Activated CD8-positive, alpha-beta memory T cell treated with anti-CD3 and anti-CD28 coated beads for 36 hours (primary cell): ENCODE data around the gene SNAP29. TPM values are rescaled to one million over a fixed set of nuclear protein-coding genes. Genes with fewer than 3 reads are reported as not detected.
"Not testable (repeated sequence)": the region's sequence is repeated elsewhere in the genome, so short reads cannot be mapped to it uniquely, and the experiment has no call there.

ENCODE experiments used
- CTCF ChIA-PET: fragments of 350-600 bp; sonication (Branson Sonifier 250); formaldehyde crosslinking; loops from one replicate; lab custom pipeline; 2021; ENCODE audit warnings: antibody characterized with exemption; lab: Charles Lee
- POLR2A ChIA-PET: fragments of 350-600 bp; sonication (Branson Sonifier 250); formaldehyde crosslinking; loops from one replicate; lab custom pipeline; 2021; ENCODE audit warnings: antibody characterized with exemption; lab: Charles Lee
- total RNA-seq, 2 experiments: library from RNA; stranded (reverse); gene quantifications; one replicate each; pipeline ENCODE4 v1.2.3, GENCODE V29; 2021

The SNAP29 gene
- 10 to 100 TPM; 20.2 to 20.7 TPM for total RNA-seq

DNA sequence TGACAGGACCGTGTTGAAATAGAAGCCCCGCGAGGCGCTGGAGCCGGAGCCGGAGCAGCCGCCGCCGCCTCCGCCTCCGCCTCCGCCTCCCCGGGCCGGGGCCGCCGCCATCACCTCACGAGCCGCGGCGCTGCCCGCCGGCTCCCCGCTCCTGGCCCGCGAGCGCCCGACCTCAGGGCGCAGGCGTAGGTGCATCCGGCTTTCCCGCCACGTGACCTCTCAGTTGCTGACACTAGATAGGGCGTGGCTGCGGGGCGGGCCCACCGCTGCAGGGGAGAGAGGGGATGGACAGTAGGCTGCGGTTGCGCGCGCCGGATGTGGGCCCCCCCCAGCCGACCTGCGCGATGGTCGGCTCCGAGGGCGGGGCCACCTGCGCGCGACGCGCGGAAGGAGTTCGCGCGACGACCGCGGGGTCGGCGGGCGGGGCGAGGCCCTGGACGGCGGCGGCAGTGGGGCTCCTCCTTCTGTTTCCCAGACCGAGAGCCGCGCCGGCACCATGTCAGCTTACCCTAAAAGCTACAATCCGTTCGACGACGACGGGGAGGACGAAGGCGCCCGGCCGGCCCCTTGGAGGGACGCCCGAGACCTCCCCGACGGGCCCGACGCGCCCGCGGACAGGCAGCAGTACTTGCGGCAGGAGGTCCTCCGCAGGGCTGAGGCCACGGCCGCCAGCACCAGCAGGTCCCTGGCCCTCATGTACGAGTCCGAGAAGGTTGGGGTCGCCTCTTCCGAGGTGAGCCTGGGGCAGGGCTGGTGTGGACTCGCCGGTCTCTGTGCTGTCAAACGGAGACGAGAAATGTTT lies at the start of gene SNAP29, which contains the start of gene PI4KA:
SNAP29 (plus strand) TSS at position 393 of the 802 bp plus-strand sequence; CDS start at position 497, 104 bp downstream.
PI4KA (minus strand) TSS at position 197 of the 802 bp plus-strand sequence; CDS start at position 111, 86 bp downstream.
- ChIA-PET POLR2A (interaction anchor here (0.7 kb wide), 1 partner anchor 144 kb away, joined by 5 read pairs; no protein-coding TSS in a partner anchor), CTCF (interaction anchor here (1.1 kb wide), 2 partner anchors 102 to 130 kb away, joined by 3 to 6 read pairs; no protein-coding TSS in a partner anchor)

DNA sequence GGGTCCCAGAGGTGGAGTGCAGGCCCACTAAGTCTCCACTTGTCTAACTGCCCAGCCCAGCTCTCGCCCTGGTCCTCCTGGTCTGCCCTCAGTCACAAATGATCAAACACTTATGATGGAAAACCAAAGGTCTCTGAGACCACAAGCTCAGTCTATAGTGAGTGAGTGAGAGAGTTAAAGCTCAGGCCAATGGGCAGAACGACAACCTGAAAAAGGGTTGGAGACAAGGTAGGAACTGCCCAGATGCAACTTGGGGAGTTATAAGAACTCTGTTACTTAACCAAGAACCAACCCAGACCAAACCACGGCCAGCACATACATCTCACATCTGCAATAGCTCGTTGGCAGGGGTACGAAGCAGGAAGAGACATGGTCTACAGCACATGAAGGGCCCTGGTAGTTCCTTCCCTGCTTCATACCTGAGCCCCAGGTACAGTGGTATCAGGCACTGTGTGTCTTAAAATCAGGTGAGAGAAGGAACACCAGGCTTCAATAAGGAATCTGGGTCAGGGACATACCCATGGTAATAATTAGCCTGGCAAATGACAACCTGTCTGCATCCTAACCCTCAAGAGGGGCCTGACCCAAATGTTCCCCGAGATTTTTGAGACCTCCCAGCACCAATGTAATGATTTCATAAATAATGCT lies 49.1 kb upstream of the SNAP29 start:
- ChIA-PET CTCF (interaction anchor here (0.9 kb wide), 1 partner anchor 25 kb away, joined by 4 read pairs; no protein-coding TSS in a partner anchor), POLR2A (no interaction called here)

DNA sequence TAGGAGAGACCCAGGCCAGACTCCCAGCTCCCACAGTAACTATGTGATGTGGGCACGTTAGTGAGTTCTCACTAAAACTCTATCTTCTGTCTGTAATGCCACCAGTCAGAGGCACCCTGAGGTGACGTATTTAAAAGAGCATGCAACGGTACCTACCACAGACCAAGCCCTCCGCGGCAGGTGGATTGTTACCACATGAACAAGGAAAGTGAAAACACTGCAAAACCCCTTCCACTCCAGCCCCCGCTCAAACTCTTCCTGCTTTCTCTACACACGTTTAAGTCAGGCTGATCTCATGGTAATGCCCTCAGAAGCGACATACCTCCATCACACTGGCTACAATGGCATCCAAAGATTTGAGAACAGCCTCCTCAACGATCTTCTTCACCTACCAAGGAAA lies 48.2 kb upstream of the SNAP29 start:
- ChIA-PET POLR2A (no interaction called here), CTCF (interaction anchor here (0.9 kb wide), 1 partner anchor 26 kb away, joined by 4 read pairs; no protein-coding TSS in a partner anchor)

DNA sequence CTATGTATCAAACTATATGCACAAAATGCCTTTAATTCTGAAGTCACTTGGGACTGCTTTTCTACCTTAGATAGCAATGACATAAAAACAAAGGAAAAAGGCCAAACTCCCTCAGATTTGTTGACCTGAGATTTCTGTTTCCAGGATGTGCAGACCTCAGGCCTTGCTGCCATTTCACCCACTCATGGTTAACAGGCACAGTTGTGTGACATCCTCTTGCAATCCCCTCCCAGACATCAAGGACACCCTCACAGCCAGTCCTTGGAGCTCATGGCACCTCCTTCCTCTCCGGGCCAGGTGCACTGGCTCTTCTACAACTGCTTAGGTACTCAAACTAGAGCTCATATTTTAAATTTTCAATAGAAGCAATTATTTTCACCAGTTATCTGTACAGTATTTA lies 47.6 kb upstream of the SNAP29 start:
- ChIA-PET POLR2A (no interaction called here), CTCF (no interaction called here)

DNA sequence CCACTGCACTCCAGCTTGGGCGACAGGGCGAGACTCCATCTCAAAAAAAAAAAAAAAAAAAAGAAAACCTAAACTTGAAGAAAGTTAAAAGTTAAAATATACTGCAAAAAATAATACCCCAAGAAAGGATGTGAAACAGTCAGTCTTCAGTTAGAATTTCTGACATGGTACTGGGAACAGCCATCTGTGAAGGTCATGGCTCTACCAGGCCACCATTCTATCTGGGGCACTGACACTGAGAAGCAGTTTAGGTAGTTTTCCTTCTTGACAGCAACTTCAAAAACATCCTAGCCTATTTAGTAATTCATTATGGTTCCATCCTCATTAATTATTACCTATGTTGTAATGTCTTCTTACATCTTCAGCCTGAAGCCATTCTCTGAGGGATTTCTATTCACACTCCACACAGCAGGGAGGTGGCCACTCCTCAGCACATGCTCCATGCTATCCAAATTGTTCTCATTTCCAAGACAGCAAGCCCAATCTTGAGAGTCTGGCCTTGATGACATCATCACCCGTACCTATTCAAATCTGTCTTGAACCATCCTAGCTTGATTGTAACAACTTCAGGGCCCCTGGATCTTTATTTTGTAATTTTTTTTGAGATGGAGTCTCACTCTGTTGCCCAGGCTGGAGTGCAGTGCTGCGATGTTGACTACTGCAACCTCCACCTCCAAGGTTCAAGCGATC lies 46.7 kb upstream of the SNAP29 start:
- ChIA-PET CTCF (no interaction called here), POLR2A (no interaction called here)

DNA sequence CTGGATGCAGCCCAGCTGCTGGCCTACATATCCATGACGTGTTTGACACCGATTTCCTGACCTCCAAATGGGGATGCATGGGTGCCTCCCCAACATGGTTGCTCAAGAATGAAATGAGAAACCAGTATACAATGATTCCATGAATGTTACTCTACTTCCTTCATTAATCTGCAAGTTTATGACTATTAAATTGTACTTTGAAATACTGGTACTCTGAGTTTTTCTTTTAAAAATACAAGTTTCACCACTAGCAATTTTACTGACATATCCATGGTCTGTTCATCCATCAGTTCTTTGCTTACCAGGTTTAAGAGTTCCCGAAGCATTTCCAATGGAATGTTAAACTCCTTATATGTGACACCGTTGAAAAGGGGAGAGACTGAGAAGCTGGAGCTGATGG lies 45.8 kb upstream of the SNAP29 start:
- POLR2A ChIA-PET, result no interaction called here
- CTCF ChIA-PET, result no interaction called here

DNA sequence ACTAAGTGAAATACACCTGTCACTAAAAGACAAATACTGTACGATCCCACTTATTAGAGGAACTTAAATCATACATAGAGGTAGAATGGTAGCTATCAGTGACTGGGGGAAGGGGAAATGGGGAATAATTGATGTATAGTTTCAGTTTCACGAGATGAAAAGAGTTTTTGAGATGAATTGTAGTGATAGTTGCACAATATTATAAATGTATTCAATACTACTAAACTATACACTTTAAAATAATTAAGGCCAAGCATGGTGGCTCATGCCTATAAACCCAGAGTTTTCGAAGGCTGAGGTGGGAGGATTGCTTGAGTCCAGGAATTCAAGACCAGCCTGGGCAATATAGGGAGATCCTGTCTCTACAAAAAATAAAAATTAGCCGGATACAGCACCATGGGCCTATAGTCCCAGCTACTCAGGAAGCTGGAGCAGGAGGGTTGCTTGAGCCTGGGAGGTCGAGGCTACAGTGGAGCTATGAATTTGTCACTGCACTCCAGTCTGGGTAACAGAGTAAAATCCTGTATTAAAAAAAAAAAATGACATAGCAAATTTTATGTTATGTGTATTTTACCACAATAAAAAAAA lies 44.5 kb upstream of the SNAP29 start:
- ChIA-PET POLR2A (no interaction called here), CTCF (no interaction called here)

DNA sequence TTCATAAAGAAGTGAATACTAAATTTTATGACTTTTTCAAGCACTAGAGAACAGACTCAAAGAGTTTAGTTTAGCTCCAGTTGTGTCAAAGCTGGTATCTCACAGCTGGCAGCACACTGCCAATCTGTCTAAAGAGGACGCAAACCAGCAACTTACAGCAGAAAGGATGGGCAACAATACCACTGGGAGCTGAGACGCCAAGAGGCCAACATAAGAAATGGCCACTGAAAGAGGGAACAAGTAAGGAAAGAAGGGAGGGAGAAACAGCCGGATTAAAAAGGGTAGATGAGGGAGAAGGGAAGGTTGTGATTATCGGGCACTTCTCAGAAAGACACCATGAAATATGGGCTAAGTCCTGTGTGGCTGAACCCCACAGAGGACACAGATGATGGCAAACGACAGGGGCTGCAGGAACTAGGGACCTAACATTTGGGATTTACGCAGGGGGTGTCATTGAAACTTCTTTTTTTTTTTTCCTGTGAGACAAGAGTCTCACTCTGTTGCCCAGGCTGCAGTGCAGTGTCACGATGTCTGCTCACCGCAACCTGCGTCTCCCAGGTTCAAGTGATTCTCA lies 43.2 kb upstream of the SNAP29 start:
- POLR2A ChIA-PET, result no interaction called here
- CTCF ChIA-PET, result interaction anchor here (0.7 kb wide), 2 partner anchors 19 to 178 kb away, joined by 3 read pairs; no protein-coding TSS in a partner anchor

DNA sequence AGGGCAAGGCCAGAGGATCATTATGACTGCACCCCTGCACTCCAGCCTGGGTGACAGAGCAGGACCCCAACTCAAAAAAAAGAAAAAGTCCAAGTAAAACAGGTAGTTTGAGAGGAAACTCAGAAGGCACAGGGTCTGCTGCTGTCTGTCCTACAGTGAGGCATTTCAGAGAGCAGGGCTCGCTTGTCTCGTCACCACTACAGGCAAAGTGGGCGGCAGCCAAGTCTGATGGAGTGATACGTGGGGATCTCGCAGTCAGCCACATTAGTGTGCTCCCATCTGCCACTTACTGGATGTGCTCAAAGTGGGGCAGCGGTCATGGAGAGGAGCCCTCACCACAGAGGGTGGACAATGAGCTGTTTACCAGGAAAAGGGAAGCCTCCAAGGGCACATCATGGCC lies 42.2 kb upstream of the SNAP29 start:
- CTCF ChIA-PET, result no interaction called here
- POLR2A ChIA-PET, result no interaction called here

DNA sequence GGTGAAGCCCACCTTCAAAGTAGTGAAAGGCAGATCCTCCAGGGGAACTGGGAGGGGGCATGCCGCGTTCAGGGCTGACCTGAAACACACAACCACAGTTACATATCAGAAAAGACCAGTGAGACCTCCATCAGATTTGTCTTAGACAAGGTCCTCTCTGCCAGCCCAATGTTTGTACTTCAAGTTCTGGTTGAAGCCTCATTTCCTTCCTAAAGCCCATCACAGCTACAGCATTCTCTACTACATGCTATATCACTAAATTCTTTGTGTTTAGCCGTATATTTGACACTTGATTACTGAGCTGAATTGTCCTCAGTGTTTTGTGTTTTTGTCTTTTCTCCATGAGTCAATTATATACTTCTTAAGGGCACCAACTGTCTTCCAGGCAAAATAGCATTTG lies 40.3 kb upstream of the SNAP29 start:
- CTCF ChIA-PET, result no interaction called here
- POLR2A ChIA-PET, result no interaction called here

DNA sequence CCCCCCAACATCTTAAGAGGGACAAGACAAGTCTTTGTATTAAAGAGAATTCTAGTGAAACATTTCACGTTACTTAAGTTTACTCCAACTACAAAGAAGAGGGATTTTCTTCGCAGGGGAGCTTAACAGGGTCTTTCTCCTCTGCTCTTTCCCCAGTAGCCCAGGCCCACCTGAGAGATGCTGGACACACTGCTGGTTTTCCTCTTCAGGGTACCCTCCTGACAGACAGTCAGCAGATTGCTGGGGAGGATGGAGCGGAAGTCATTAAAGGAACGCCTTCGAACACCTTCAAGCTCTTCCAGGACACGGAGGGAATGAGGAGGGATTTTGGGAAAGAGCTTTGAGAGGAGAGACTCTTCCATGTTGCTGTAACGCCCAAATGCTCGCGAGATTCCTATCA lies 39.3 kb upstream of the SNAP29 start:
- POLR2A ChIA-PET, result no interaction called here
- CTCF ChIA-PET, result no interaction called here

DNA sequence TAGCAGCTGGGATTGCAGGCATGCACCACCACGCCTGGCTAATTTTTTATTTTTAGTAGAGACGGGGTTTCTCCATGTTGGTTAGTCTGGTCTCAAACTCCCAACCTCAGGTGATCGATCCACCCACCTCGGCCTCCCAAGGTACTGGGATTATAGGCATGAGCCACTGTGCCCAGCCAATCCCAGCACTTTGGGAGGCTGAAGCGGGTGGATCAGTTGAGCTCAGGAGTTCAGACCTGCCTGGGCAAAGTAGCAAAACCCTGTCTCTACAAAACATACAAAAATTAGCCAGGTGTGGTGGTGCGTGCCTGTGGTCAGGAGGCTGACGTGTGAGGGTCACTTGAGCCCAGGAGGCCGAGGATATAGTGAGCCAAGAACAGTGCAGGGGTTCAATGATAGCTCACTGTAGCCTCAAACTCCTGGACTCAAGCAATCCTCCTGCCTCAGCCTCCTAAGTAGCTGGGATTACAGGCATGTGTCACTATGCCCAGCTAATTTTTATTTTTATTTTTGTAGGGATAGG lies 37.0 kb upstream of the SNAP29 start:
- POLR2A ChIA-PET, result interaction anchor here (0.5 kb wide), 1 partner anchor 58 kb away, joined by 3 read pairs; no protein-coding TSS in a partner anchor

DNA sequence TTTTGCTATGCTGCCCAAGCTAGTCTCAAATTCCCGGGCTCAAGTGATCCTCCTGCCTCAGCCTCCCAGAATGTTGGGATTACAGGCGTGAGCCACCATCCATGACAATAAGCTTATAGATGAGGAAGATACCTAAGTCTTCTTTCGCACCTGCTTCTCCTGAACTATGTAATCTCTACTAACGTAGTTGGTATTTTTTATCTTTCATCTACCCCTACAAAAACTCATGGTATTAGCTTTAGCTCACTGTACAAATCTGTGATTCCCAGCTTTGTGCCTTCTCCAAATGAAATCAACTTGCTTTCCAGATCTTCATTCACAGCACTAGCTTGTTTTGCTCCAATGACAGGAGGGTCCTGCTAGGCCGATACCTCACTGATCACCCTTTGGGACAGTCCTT lies 36.6 kb upstream of the SNAP29 start:
- POLR2A ChIA-PET, result interaction anchor here (0.5 kb wide), 1 partner anchor 58 kb away, joined by 3 read pairs; no protein-coding TSS in a partner anchor
- CTCF ChIA-PET, result no interaction called here

More for the DNA sequence above, 37.0 kb upstream of the SNAP29 start:
- CTCF ChIA-PET, result not testable (repeated sequence)

DNA sequence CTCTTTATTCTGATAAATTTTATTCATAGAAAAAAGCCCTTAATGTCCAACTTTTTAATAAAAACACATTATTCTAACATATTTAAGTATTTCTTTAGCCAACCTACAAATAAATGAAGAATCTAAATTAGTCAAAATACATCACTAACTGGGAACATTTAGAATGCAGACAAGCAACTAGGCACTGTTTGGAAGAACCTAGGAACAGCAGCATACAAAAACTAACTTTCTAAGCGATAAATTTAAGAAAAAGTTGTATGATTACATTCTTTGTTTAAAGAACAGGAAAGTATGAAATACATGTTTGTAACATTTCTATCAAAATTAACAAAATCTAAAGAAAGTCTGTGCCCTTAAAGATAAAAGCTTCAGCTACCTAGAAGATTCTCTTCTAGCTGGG lies 35.5 kb upstream of the SNAP29 start:
- ChIA-PET POLR2A (no interaction called here), CTCF (no interaction called here)

DNA sequence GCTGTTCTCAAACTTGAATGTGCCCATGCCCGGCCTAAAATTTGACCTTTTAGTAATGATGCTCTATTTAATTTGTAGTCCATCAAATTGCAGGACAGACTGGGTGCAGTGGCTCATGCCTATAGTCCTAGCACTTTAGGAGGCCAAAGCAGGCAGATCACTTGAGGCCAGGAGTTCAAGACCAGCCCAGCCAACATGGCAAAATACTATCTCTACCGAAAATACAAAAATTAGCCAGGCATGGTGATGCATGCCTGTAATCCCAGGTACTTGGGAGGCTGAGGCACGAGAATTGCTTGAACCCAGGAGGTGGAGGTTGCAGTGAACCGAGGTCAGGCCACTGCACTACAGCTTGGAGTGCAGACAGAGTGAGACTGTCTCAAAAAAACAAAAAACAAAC lies 33.6 kb upstream of the SNAP29 start:
- POLR2A ChIA-PET, CTCF ChIA-PET: not testable (repeated sequence)

DNA sequence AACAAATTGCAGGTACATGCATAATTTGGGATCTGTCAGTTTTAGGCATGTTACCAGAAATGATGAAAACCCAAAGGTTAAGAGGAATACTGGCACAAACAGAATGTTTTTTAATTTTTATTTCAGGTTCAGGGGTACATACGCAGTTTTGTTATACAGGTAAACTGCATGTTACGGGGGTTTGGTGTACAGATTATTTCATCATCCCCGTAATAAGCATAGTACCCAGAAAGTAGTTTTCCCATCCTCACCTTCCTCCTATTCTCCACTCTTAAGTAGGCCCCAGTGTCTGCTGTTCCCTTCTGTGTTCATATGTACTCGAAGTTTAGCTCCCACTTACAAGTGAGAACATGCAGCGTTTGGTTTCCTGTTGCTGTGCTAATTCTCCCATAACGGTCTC lies 33.2 kb upstream of the SNAP29 start:
- POLR2A ChIA-PET, result interaction anchor here (0.5 kb wide), 1 partner anchor 90 kb away, joined by 9 read pairs; no protein-coding TSS in a partner anchor
- CTCF ChIA-PET, result no interaction called here

DNA sequence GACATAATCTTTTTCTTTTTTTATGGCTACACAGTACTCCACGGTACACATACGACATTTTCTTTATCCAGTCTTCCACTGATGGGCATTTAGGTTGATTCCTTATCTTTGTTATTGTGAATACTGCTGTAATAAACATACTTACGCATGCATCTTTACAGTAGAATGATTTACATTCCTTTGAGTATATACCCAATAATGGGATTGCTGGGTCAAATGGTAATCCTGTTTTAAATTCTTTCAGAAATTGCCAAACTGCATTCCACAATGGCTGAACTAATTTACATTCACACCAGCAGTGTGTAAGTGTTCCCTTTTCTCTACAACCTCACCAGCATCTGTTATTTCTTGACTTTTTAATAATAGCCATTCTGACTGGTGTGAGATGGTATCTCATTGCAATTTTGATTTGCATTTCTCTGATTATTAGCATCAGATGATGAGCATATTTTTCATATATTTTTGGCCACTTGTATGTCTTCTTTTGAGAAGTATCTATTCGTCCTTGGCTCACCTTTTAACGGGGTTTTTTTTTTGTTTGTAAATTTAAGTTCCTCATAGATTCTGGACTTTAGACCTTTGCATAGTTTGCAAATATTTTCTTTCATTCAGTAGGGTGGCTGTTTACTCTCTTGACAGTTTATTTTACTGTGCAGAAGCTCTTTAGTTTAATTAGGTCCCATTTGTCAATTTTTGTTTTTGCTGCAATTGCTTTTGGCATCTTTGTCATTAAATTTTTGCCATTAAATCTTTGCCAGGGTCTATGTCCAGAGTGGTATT lies 32.2 kb upstream of the SNAP29 start:
- POLR2A ChIA-PET, result interaction anchor here (0.5 to 0.6 kb wide), 2 partner anchors 89 to 1063 kb away, joined by 3 to 9 read pairs; no protein-coding TSS in a partner anchor
- CTCF ChIA-PET, result not testable (repeated sequence)
